ENCODE results near the gene OSBP2.

The OSBP2 gene

DNA sequence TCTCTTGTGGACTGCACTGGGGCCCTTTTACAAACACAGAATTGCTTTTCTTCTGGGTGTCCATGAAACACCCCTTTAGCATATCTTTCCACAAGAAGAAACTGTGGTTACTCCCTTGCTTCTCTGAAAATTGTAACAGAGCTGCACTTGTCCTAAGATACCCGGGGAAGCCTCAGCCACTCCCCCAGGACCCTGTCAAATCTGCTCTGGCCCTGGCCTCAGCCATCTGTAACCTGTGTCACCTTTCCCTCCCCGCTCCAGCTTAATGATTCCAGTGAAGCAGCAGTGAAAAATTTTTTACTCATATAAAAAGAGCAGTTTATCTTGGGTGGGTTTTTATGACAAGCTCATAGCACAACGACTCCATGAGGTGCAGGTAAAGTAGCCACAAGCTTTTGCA, 23.6 kb upstream of the OSBP2 start:
- Histone ChIP-seq H3K9ac (ENCODE audit: low read depth, low read length, poor library complexity, severe bottlenecking) (no peak overlapping the region), H3K9me3 (ENCODE audit: insufficient read depth, low read depth, low read length) (no peaks in the 10 kb centered on the region), H3K36me3 (ENCODE audit: insufficient read depth, low read length) (no peaks in the 10 kb centered on the region), H3K4me3 (ENCODE audit: low read length, poor library complexity, severe bottlenecking) (no peak overlapping the region), H3K4me1 (ENCODE audit: insufficient read depth, low read length, poor library complexity, severe bottlenecking) (peaks cover 8% of the 10 kb centered on the region), H4K20me1 (ENCODE audit: insufficient read depth, low read length, poor library complexity, severe bottlenecking) (no peaks in the 10 kb centered on the region), H3K9me2 (replicated peaks; ENCODE audit: low read depth, low read length) (no peaks in the 10 kb centered on the region), H2AFZ (ENCODE audit: low read length) (no peak overlapping the region), H3K79me2 (ENCODE audit: insufficient read depth, low read length) (no peaks in the 10 kb centered on the region), H3K4me2 (ENCODE audit: low read depth, low read length, poor library complexity, severe bottlenecking) (no peak overlapping the region), H3K27me3 (ENCODE audit: insufficient read depth, low read length, poor library complexity, severe bottlenecking) (no peaks in the 10 kb centered on the region), H3F3A (ENCODE audit: low read depth) (no peaks in the 10 kb centered on the region)
- TF ChIP-seq, protein P1, sequence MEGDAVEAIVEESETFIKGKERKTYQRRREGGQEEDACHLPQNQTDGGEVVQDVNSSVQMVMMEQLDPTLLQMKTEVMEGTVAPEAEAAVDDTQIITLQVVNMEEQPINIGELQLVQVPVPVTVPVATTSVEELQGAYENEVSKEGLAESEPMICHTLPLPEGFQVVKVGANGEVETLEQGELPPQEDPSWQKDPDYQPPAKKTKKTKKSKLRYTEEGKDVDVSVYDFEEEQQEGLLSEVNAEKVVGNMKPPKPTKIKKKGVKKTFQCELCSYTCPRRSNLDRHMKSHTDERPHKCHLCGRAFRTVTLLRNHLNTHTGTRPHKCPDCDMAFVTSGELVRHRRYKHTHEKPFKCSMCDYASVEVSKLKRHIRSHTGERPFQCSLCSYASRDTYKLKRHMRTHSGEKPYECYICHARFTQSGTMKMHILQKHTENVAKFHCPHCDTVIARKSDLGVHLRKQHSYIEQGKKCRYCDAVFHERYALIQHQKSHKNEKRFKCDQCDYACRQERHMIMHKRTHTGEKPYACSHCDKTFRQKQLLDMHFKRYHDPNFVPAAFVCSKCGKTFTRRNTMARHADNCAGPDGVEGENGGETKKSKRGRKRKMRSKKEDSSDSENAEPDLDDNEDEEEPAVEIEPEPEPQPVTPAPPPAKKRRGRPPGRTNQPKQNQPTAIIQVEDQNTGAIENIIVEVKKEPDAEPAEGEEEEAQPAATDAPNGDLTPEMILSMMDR (conservative IDR thresholded peaks at IDR 0.05; ENCODE audit: low read length), result no peak
- no peak for TF ChIP-seq EZH2phosphoT487 (IDR thresholded peaks at IDR 0.05; ENCODE audit: borderline replicate concordance)

DNA sequence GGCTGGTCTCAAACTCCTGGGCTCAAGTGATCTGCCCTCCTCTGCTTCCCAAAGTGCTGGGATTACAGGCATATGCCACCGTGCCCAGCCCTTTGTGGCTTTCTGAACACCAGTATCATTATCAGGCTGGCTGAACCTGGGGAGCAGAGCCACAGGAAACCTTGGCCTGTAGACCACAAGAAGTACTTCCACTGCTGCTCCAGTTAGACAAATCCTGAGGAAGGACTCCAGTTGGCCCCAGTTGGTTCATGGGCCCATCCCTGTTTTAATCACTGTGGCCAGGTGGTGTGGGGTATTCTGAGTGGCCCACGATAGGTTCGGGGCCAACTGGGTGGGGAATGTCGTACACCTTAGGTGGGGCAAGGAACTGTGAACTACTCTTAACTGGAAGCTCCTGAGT, 21.5 kb upstream of the OSBP2 start:
- Histone ChIP-seq H3K27me3 (ENCODE audit: insufficient read depth, low read length, poor library complexity, severe bottlenecking) (no peaks in the 10 kb centered on the region), H3K4me3 (ENCODE audit: low read length, poor library complexity, severe bottlenecking) (no peak overlapping the region), H3K4me2 (ENCODE audit: low read depth, low read length, poor library complexity, severe bottlenecking) (no peak overlapping the region), H3K79me2 (ENCODE audit: insufficient read depth, low read length) (no peaks in the 10 kb centered on the region), H4K20me1 (ENCODE audit: insufficient read depth, low read length, poor library complexity, severe bottlenecking) (no peaks in the 10 kb centered on the region), H3K4me1 (ENCODE audit: insufficient read depth, low read length, poor library complexity, severe bottlenecking) (no peaks in the 10 kb centered on the region), H3K9me2 (replicated peaks; ENCODE audit: low read depth, low read length) (no peaks in the 10 kb centered on the region), H2AFZ (ENCODE audit: low read length) (no peak overlapping the region), H3K9me3 (ENCODE audit: insufficient read depth, low read depth, low read length) (no peaks in the 10 kb centered on the region), H3K9ac (ENCODE audit: low read depth, low read length, poor library complexity, severe bottlenecking) (no peak overlapping the region), H3F3A (ENCODE audit: low read depth) (no peaks in the 10 kb centered on the region), H3K36me3 (ENCODE audit: insufficient read depth, low read length) (no peaks in the 10 kb centered on the region)
- TF ChIP-seq, protein P1 (conservative IDR thresholded peaks at IDR 0.05; ENCODE audit: low read length), result no peak
- TF ChIP-seq EZH2phosphoT487 (IDR thresholded peaks at IDR 0.05; ENCODE audit: borderline replicate concordance), result no peak

DNA sequence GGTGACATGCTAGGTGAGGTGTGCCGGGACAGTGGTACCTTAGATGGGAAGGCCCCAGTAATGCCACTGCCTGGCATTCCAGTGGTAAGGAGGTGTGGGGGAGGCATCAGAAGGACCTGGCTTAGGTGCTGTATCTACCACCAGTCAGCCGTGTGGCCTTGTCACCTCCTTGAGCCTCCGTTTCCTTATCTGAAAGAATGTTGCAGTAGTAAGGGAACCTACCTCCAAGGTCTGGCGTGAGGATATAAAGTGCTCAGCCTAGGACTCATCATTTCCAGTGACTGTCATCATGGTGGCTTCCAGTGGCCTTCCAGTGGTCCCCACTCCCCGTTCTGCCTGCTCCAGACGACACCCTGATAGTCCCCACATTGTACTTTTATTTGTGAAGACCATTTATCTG, 20.2 kb upstream of the OSBP2 start:
- Histone ChIP-seq H3K4me3 (ENCODE audit: low read length, poor library complexity, severe bottlenecking) (no peak overlapping the region), H3K9ac (ENCODE audit: low read depth, low read length, poor library complexity, severe bottlenecking) (no peak overlapping the region), H3K4me1 (ENCODE audit: insufficient read depth, low read length, poor library complexity, severe bottlenecking) (no peaks in the 10 kb centered on the region), H3K36me3 (ENCODE audit: insufficient read depth, low read length) (no peaks in the 10 kb centered on the region), H3K9me3 (ENCODE audit: insufficient read depth, low read depth, low read length) (no peaks in the 10 kb centered on the region), H3K4me2 (ENCODE audit: low read depth, low read length, poor library complexity, severe bottlenecking) (no peak overlapping the region), H3K9me2 (replicated peaks; ENCODE audit: low read depth, low read length) (no peaks in the 10 kb centered on the region), H4K20me1 (ENCODE audit: insufficient read depth, low read length, poor library complexity, severe bottlenecking) (no peaks in the 10 kb centered on the region), H2AFZ (ENCODE audit: low read length) (no peak overlapping the region), H3K27me3 (ENCODE audit: insufficient read depth, low read length, poor library complexity, severe bottlenecking) (no peaks in the 10 kb centered on the region), H3F3A (ENCODE audit: low read depth) (no peaks in the 10 kb centered on the region), H3K79me2 (ENCODE audit: insufficient read depth, low read length) (no peaks in the 10 kb centered on the region)
- no peak for TF ChIP-seq EZH2phosphoT487 (IDR thresholded peaks at IDR 0.05; ENCODE audit: borderline replicate concordance)
- TF ChIP-seq, protein P1 (conservative IDR thresholded peaks at IDR 0.05; ENCODE audit: low read length), result no peak

Data from Loucy (cell line).